Spinal cord (tissue), 10 donors: ENCODE results near the gene HIF3A. TPM values are rescaled to one million over a fixed set of nuclear protein-coding genes. Genes with fewer than 3 reads are reported as not detected.
A peak's percentile ranks its signal among the peaks of the same experiment; 100 is the strongest.

ENCODE experiments used
- DNase-seq, 6 donors: peaks; one replicate each; pipeline versions ENCODE4 v3.0.0 to v3.0.0-alpha.2; 2013 to 2015; ENCODE audit warnings: low spot score in 6 of 6, low read depth in 4 of 6
- H3K27ac ChIP-seq: one replicate; pipeline ENCODE4 v1.5.1; 2013; ENCODE audit warnings: low read depth, low read length, control low read depth
- H3K27me3 ChIP-seq: one replicate; pipeline ENCODE4 v1.6.1; 2013; ENCODE audit warnings: low read length; ENCODE audit not compliant: control insufficient read depth, insufficient read depth
- H3K36me3 ChIP-seq: one replicate; pipeline ENCODE4 v1.6.1; 2013; ENCODE audit warnings: low read length; ENCODE audit not compliant: control insufficient read depth, insufficient read depth
- H3K4me1 ChIP-seq: one replicate; pipeline ENCODE4 v1.6.1; 2013; ENCODE audit warnings: low read length; ENCODE audit not compliant: control insufficient read depth, insufficient read depth
- H3K4me3 ChIP-seq: one replicate; pipeline ENCODE4 v1.5.1; 2013; ENCODE audit warnings: low read depth, low read length, control low read depth
- H3K9me3 ChIP-seq: one replicate; pipeline ENCODE4 v1.6.1; 2013; ENCODE audit warnings: low read length; ENCODE audit not compliant: control insufficient read depth, insufficient read depth
- WGBS: methylation state at CpG from one replicate; pipeline ENCODE4 v1.1.5; 2013; ENCODE audit warnings: missing lambda C conversion rate; ENCODE audit not compliant: insufficient coverage; 5-methylcytosine and 5-hydroxymethylcytosine counted together
- polyA plus RNA-seq, 2 donors: library from polyadenylated mRNA; unstranded; fragments of 120-200 nt; gene quantifications; one replicate each; pipeline ENCODE4 v1.2.1, GENCODE V29; 2013; ENCODE audit not compliant: insufficient read length in 2 of 2
- total RNA-seq, 2 donors: library from RNA; depleted of rRNA in 1 of 2; stranded (reverse); fragments of 120-200 nt in 1 of 2; fragments of >200 nt in 1 of 2; gene quantifications; one replicate each; pipeline versions ENCODE4 v1.2.3 to v1.2.4, GENCODE V29; 2013 to 2014
- donor health status: healthy.

HIF3A gene
- total and polyA plus RNA-seq, 4 donors = 16.9 to 93.8 (median 42.6) TPM

DNA sequence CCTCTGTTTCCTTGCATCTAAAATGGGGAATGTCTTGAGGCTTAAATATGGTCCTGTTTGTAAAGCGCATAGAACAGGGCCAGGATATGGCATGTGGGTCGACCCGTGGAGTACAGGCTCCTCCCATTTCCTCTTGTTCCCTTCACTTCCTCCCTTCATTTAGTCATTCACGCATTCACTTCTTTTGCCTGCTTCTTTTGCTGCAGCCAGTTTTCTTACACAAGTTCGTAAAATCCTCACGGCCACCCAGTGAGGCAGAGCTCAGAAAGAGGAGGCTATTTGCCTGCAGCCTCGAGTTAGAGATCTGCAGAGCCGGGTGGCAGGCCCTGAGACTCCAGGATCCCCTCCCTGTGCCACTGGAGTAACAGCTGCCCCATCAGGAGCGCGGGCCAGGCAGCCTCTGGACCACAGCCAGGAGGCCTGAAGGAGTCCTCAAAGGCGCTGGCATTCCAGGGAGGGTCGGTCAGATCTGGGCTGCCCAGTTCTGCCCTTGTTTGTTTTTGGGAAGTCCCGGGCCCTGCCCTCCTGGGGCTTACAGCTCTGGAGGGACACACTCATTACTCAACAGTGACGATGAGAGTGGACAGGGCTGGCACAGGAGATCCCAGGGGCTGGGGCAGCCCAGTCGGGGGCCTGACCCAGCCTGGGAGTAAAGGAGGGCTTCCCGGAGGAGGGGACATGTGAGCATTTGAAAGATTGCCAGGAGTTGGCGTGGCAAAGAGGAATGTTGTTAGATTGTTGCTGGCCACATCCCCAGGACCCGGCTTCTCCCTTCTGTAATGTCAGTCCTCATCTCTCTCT lies 54.6 kb downstream of the HIF3A start:
- 62% methylated on average over 17 of the region's 18 CpGs for WGBS
- Histone ChIP-seq H3K4me1 (peaks cover 49% of the 10 kb centered on the region), H3K4me3 (no peak overlapping the region), H3K27ac (no peak overlapping the region), H3K36me3 (peaks cover 72% of the 10 kb centered on the region), H3K9me3 (no peaks in the 10 kb centered on the region), H3K27me3 (no peaks in the 10 kb centered on the region)
- peak in 1 of 6 donors; percentile 45 for DNase-seq

- Histone ChIP-seq H3K27ac (no peak overlapping the region), H3K4me1 (peaks cover 34% of the 10 kb centered on the region), H3K27me3 (no peaks in the 10 kb centered on the region), H3K36me3 (peaks cover 80% of the 10 kb centered on the region), H3K9me3 (no peaks in the 10 kb centered on the region), H3K4me3 (no peak overlapping the region)
- no peak for DNase-seq
- 90% methylated on average over 27 of the region's 28 CpGs for WGBS
These were observed 57.1 kb downstream of the HIF3A start for GRCh38 chr19:46353730-46354528.

GRCh38 chr19:46355234-46356148 lies 58.6 kb downstream of the HIF3A start:
- no peak for DNase-seq
- Histone ChIP-seq H3K4me3 (no peak overlapping the region), H3K36me3 (peaks cover 73% of the 10 kb centered on the region), H3K27me3 (no peaks in the 10 kb centered on the region), H3K27ac (no peak overlapping the region), H3K9me3 (no peaks in the 10 kb centered on the region), H3K4me1 (peaks cover 19% of the 10 kb centered on the region)
- 85% methylated on average over 12 of the region's 23 CpGs for WGBS

DNA sequence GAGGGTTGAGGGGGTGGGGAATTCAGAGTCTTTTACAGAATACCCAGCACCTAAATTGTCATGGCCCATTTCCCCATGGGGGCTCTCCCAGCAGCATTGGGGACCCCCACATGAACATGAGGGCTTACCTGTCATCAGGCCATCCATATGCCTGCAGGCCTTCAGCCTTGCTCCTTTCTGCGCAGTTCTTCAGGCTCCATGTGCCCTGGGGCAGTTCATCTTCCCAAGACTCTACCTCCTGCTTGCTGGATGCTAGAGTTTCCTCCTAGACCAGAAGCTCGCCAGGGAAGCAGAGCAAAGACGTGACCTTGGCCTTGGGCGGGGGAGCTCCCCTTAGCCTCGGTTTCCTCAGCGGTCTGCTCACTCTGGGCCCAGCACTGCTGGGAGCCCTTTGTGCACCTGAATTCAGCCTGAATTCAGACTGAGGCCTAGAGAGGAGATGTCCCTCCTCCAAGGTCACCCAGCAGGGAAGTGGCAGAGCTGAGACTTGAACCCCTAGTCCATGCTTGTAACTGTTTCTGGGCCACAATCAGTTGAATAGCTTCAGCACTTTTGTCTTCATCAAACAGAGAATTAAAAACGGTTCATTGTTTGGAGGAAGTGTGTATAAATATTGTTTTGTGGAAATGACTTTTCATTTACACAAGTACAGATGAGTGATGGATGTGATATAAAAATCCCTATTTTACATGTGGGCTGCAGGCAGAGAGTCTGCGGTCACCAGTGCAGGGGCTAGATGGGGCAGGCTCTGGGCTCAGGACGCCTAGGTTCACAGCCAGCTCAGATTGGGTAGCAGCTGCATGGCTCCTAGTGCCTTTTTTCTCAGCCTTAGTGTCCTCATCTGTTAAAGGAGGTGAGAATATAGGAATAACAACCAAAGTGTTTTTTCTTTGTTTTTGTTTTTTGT lies 59.6 kb downstream of the HIF3A start:
- Histone ChIP-seq H3K36me3 (peaks cover 68% of the 10 kb centered on the region), H3K4me3 (no peak overlapping the region), H3K9me3 (no peaks in the 10 kb centered on the region), H3K27me3 (no peaks in the 10 kb centered on the region), H3K4me1 (peaks cover 10% of the 10 kb centered on the region), H3K27ac (no peak overlapping the region)
- 97% methylated on average over 8 of the region's 9 CpGs for WGBS
- DNase-seq = no peak

DNA sequence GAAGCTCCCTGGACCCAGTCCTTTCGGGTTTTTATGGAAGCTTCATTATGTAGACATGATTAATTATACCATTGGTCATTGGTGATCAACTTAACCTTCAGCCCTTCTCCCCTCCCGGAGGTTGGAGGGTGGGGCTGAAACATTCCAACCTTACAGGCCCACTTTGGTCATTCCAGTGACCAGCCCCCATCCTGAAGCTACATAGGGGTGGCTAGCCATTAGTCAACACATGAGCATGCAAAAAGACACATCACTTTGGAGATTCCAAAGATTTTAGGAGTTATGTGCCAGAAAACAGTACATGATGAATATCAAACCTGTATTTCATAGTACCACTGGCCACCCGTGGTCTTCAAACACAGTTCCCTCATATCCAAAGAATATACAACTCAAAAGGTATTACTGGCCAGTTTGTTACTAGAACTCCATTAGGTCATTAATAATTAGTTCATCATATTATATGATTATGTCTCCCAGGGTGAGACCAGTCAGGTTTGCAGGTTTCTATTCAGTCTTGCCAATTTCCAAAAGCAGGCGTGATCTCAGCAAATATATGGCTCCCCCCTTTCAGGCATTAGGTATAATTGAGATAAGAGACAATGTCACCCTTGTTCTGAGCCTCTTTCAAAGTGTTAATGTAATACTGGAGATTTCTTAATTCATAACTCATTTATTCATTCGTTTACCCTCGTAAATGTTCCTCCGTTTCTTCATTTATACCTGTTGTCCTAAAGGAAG lies 61.2 kb downstream of the HIF3A start:
- Histone ChIP-seq H3K9me3 (no peaks in the 10 kb centered on the region), H3K27ac (no peak overlapping the region), H3K36me3 (peaks cover 52% of the 10 kb centered on the region), H3K27me3 (no peaks in the 10 kb centered on the region), H3K4me1 (no peaks in the 10 kb centered on the region), H3K4me3 (no peak overlapping the region)
- DNase-seq = no peak
- WGBS = no CpG with 5 or more reads among the region's 7 CpGs

GRCh38 chr19:46361915-46362314 lies 65.1 kb downstream of the HIF3A start:
- H3K4me1 ChIP-seq = no peaks in the 10 kb centered on the region
- peaks cover 32% of the 10 kb centered on the region for H3K36me3 ChIP-seq
- no peak overlapping the region for H3K27ac ChIP-seq
- H3K27me3 ChIP-seq = no peaks in the 10 kb centered on the region
- no peak overlapping the region for H3K4me3 ChIP-seq
- no peaks in the 10 kb centered on the region for H3K9me3 ChIP-seq
- DNase-seq = no peak
- WGBS = no CpG with 5 or more reads among the region's 2 CpGs

DNA sequence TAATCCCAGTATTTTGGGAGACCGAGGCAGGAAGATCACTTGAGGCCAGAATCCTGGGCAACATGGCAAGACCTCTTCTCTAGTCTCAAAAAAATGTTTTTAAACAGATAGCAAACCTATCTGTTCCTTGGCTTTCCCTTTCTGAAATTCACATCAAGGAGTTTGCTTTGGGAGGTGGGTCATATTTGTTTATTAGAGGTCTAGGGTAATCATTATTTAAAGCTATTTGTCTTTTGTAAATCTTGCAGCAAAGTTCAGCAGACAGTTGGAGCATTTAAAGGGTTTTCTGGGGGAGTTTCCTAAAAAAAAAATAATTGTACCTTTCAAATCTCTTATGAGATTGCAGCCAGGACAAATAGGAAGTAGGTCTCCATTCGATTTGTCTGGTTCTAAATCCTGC lies 67.5 kb downstream of the HIF3A start:
- H3K27me3 ChIP-seq = no peaks in the 10 kb centered on the region
- peaks cover 31% of the 10 kb centered on the region for H3K36me3 ChIP-seq
- WGBS = 100% methylated on average over 1 of the region's 2 CpGs
- H3K4me3 ChIP-seq = no peak overlapping the region
- no peaks in the 10 kb centered on the region for H3K9me3 ChIP-seq
- H3K4me1 ChIP-seq = no peaks in the 10 kb centered on the region
- no peak for DNase-seq
- H3K27ac ChIP-seq = no peak overlapping the region

- Histone ChIP-seq H3K4me3 (no peak overlapping the region), H3K36me3 (peaks cover 31% of the 10 kb centered on the region), H3K27ac (no peak overlapping the region), H3K4me1 (no peaks in the 10 kb centered on the region), H3K9me3 (no peaks in the 10 kb centered on the region), H3K27me3 (no peaks in the 10 kb centered on the region)
- whole genome bisulfite sequencing = 44% methylated on average over 3 of the region's 4 CpGs
- DNase-seq = no peak
These were observed 68.7 kb downstream of the HIF3A start for GRCh38 chr19:46365561-46365960.
